Measurements from ENCODE around the gene CASK.

CASK gene

GRCh38 chrX:41693024-41693423, 230.3 kb downstream of the CASK start:
- Histone ChIP-seq H3K9ac (ENCODE audit: low read depth, low read length) (no peak overlapping the region), H3K4me2 (ENCODE audit: insufficient read depth, low read length) (no peak overlapping the region), H4K20me1 (ENCODE audit: insufficient read depth, low read length) (no peaks in the 10 kb centered on the region), H3K4me3 (ENCODE audit: low read depth in 1 of 2, low read length in 2 of 2) (no peak overlapping the region), H3K27me3 (ENCODE audit: insufficient read depth, low read length, poor library complexity) (no peaks in the 10 kb centered on the region), H3K4me1 (ENCODE audit: insufficient read depth, low read length) (no peaks in the 10 kb centered on the region), H3K36me3 (ENCODE audit: insufficient read depth, low read length) (peaks cover 5% of the 10 kb centered on the region; the same call in 1 of the 2 replicates), H2AFZ (ENCODE audit: low read depth, low read length) (no peak overlapping the region), H3K79me2 (ENCODE audit: insufficient read depth, low read length) (no peaks in the 10 kb centered on the region), H3K9me3 (ENCODE audit: insufficient read depth, low read length, severe bottlenecking) (no peaks in the 10 kb centered on the region), H3K27ac (ENCODE audit: low read length) (no peak overlapping the region)
- ATAC-seq (ENCODE audit: insufficient read depth, low read depth) = no peak
- DNase-seq = no peak
- TF ChIP-seq EZH2 (IDR thresholded peaks at IDR 0.05; ENCODE audit: borderline replicate concordance, low read depth, low read length, severe bottlenecking) (no peak), CTCF (IDR thresholded peaks at IDR 0.05; ENCODE audit: borderline replicate concordance, extremely low read depth, low read length, poor library complexity, severe bottlenecking) (no peak)

GRCh38 chrX:41692162-41692749, 231.1 kb downstream of the CASK start:
- Histone ChIP-seq H3K4me1 (ENCODE audit: insufficient read depth, low read length) (no peaks in the 10 kb centered on the region), H3K27me3 (ENCODE audit: insufficient read depth, low read length, poor library complexity) (no peaks in the 10 kb centered on the region), H3K27ac (ENCODE audit: low read length) (no peak overlapping the region), H3K9me3 (ENCODE audit: insufficient read depth, low read length, severe bottlenecking) (no peaks in the 10 kb centered on the region), H3K79me2 (ENCODE audit: insufficient read depth, low read length) (no peaks in the 10 kb centered on the region), H3K4me3 (ENCODE audit: low read depth in 1 of 2, low read length in 2 of 2) (no peak overlapping the region), H3K36me3 (ENCODE audit: insufficient read depth, low read length) (peaks cover 6% of the 10 kb centered on the region; the same call in 1 of the 2 replicates), H2AFZ (ENCODE audit: low read depth, low read length) (no peak overlapping the region), H3K9ac (ENCODE audit: low read depth, low read length) (no peak overlapping the region), H3K4me2 (ENCODE audit: insufficient read depth, low read length) (no peak overlapping the region), H4K20me1 (ENCODE audit: insufficient read depth, low read length) (no peaks in the 10 kb centered on the region)
- ATAC-seq (ENCODE audit: insufficient read depth, low read depth) = no peak
- no peak for TF ChIP-seq CTCF (IDR thresholded peaks at IDR 0.05; ENCODE audit: borderline replicate concordance, extremely low read depth, low read length, poor library complexity, severe bottlenecking)
- TF ChIP-seq EZH2 (IDR thresholded peaks at IDR 0.05; ENCODE audit: borderline replicate concordance, low read depth, low read length, severe bottlenecking) = no peak
- no peak for DNase-seq

GRCh38 chrX:41689711-41690110, 233.6 kb downstream of the CASK start:
- H3K9ac ChIP-seq (ENCODE audit: low read depth, low read length) = no peak overlapping the region
- DNase-seq (no peak), ATAC-seq (ENCODE audit: insufficient read depth, low read depth) (no peak)
- no peaks in the 10 kb centered on the region for H3K4me1 ChIP-seq (ENCODE audit: insufficient read depth, low read length)
- no peak overlapping the region for H2AFZ ChIP-seq (ENCODE audit: low read depth, low read length)
- no peak overlapping the region for H3K4me2 ChIP-seq (ENCODE audit: insufficient read depth, low read length)
- H3K36me3 ChIP-seq (ENCODE audit: insufficient read depth, low read length) = peaks cover 5% of the 10 kb centered on the region; the same call in 1 of the 2 replicates
- H3K79me2 ChIP-seq (ENCODE audit: insufficient read depth, low read length) = no peaks in the 10 kb centered on the region
- no peaks in the 10 kb centered on the region for H3K9me3 ChIP-seq (ENCODE audit: insufficient read depth, low read length, severe bottlenecking)
- H4K20me1 ChIP-seq (ENCODE audit: insufficient read depth, low read length) = no peaks in the 10 kb centered on the region
- TF ChIP-seq EZH2 (IDR thresholded peaks at IDR 0.05; ENCODE audit: borderline replicate concordance, low read depth, low read length, severe bottlenecking) (no peak), CTCF (IDR thresholded peaks at IDR 0.05; ENCODE audit: borderline replicate concordance, extremely low read depth, low read length, poor library complexity, severe bottlenecking) (no peak)
- no peak overlapping the region for H3K27ac ChIP-seq (ENCODE audit: low read length)
- H3K27me3 ChIP-seq (ENCODE audit: insufficient read depth, low read length, poor library complexity) = no peaks in the 10 kb centered on the region
- H3K4me3 ChIP-seq (ENCODE audit: low read depth in 1 of 2, low read length in 2 of 2) = no peak overlapping the region

Data from DND-41 (cell line).